ENCODE data around the gene ARHGAP6.

GRCh38 chrX:11386812-11387211, 278.9 kb downstream of the ARHGAP6 start:
- TF ChIP-seq CTCF (IDR thresholded peaks at IDR 0.05), result no peak
- no peak for TF ChIP-seq POLR2A (IDR thresholded peaks at IDR 0.05)
